Measurements from ENCODE around the gene TMEM39A.

The TMEM39A gene

GRCh38 chr3:119456469-119456868 is 6.9 kb downstream of the TMEM39A start:
- no peak for DNase-seq (ENCODE audit: low read depth)
- no peak overlapping the region for H3K4me3 ChIP-seq (ENCODE audit: low read depth, low read length)
- TF ChIP-seq CTCF (IDR thresholded peaks at IDR 0.05; ENCODE audit: low read depth, low read length, missing control alignments) = no peak

GRCh38 chr3:119453822-119454221 is 9.6 kb downstream of the TMEM39A start:
- TF ChIP-seq CTCF (IDR thresholded peaks at IDR 0.05; ENCODE audit: low read depth, low read length, missing control alignments) = no peak
- no peak for DNase-seq (ENCODE audit: low read depth)
- no peak overlapping the region for H3K4me3 ChIP-seq (ENCODE audit: low read depth, low read length)

- DNase-seq (ENCODE audit: low read depth) = no peak
- H3K4me3 ChIP-seq (ENCODE audit: low read depth, low read length) = no peak overlapping the region
- no peak for TF ChIP-seq CTCF (IDR thresholded peaks at IDR 0.05; ENCODE audit: low read depth, low read length, missing control alignments)
Observed at GRCh38 chr3:119444590-119444989, 18.8 kb downstream of the TMEM39A start.

GRCh38 chr3:119443179-119443578 is 20.2 kb downstream of the TMEM39A start:
- no peak for DNase-seq (ENCODE audit: low read depth)
- H3K4me3 ChIP-seq (ENCODE audit: low read depth, low read length) = no peak overlapping the region
- TF ChIP-seq CTCF (IDR thresholded peaks at IDR 0.05; ENCODE audit: low read depth, low read length, missing control alignments) = no peak

GRCh38 chr3:119437691-119438258 is 25.6 kb downstream of the TMEM39A start:
- DNase-seq (ENCODE audit: low read depth) = no peak
- TF ChIP-seq CTCF (IDR thresholded peaks at IDR 0.05; ENCODE audit: low read depth, low read length, missing control alignments) = no peak
- no peak overlapping the region for H3K4me3 ChIP-seq (ENCODE audit: low read depth, low read length)

- H3K4me3 ChIP-seq (ENCODE audit: low read depth, low read length) = no peak overlapping the region
- no peak for DNase-seq (ENCODE audit: low read depth)
- TF ChIP-seq CTCF (IDR thresholded peaks at IDR 0.05; ENCODE audit: low read depth, low read length, missing control alignments) = no peak
Observed at GRCh38 chr3:119436977-119437376, 26.4 kb downstream of the TMEM39A start.

- TF ChIP-seq CTCF (IDR thresholded peaks at IDR 0.05; ENCODE audit: low read depth, low read length, missing control alignments) = no peak
- H3K4me3 ChIP-seq (ENCODE audit: low read depth, low read length) = no peak overlapping the region
- no peak for DNase-seq (ENCODE audit: low read depth)
Observed at GRCh38 chr3:119434703-119435102, 28.7 kb downstream of the TMEM39A start.
